ENCODE measurements around the gene BMP6.

BMP6 gene

DNA sequence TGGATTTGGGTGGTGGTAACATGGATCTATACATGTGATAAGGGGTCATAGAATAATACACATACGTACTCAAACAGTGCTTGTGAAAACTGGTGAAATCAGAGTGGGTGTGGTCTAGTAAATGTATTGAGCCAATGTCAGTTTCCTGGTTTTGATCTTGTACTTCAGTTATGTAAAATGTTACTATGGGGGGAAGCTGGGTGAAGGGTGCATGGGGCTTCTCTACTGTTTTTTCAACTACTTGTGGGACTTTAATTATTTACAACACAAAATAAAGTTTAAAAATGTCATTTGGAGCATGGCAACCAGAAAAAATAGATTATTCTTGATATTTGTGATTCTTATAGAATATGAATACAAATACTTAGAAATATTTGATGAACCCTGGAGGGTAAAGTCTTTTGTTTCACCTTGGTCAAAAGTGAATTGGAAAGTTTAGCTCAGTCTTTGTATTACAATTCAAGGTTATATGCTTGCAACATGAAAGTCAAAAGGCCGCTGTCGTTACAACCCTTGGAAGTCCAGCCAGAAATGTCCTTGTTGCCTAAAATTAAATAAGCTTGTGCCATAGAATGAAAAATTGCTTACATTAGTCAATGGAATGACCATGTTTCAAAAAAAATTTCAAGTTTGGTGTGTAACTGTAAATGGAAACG is 110.6 kb downstream of the BMP6 start:
- DNase-seq, result no peak

DNA sequence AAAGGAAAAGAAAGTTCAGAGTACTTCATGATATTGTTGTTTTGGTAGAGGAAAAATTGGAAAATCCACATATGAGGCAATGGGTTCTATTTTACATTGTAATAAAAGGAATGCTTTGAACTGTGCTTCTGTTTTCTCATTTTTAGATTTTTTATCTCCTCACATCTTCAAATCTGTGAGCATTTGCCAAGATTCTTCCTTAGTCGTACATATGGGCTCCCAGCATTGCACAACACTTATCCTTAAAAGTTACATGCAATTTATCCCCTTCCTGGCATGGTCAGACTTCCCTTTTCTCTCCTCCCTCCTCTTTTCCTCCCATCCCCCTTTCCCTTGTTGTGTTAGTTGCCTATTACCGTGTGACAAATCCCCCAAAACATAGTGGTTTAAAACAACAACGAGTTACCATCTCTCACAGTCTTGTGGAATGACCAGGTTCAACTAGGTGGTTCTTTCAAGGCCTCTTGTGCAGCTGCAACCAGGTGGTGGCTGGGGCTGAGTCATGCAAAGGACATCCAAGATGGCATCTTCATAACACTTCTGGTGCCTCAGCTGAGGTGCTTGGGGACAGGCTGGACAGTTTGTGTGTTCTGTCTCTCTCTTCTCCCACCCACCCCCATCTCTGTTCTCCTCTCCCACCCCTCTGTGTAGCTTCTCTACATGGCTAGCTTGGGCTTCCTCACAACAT is 116.0 kb downstream of the BMP6 start:
- DNase-seq, result no peak

DNA sequence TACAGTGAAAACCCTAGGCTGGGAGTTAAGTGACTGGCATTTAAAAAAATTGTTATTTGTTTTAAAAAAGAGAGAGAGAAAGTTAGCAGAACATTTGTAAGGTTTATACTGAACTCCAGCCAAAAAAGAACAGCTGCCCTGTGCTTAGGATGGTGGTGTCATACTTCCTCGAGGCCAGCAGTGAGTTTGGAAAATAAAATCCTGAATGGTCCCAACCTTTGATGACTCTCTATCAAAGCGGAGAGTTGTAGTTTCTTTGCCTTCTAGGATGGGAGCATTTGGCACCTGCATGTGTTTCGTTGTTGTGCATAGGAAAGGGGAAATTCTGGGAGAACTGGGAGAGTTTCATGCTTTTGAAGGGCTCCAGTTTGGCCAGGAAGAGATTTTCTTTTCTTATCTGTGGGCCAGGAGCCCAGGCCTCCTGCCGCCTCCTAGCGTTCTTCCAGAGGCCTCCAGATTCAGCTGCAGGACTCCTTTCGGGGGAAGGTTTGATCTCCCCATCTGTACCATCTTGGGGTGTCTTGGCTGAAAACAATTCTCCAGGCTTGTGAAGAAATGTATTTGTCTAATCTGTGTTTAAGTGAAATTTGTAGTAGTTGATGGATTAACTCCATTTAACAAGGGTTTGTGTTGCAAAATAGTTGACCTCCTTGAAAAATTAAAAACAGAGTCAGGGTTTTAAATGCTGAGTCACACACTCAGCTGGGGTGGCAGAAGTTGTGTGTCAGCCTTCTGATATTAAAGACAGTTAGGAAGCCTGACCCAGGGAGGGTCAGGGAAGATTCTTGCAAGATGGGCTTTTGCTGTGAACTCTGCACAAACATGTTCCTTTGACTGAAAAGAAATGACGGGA is 121.3 kb downstream of the BMP6 start:
- no peak for DNase-seq

DNA sequence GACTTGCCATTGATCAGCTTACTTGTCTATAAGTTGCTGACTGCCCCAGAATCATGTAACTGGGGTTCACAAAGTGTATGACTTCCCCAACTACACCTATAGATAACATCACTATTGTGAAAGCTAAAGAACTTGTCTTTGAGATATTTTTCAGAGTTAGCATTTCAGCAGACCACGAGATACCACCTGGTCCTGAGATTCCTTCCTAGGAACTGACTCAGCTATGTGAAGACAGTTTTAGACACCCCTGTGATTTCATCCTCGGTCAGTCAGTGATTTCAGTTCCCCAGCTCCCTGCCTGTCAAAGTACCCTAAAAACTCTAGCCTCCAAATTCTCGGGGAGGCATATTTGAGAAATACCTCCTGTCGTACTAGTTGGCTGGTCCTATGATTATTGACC is 122.3 kb downstream of the BMP6 start:
- DNase-seq, result no peak

DNA sequence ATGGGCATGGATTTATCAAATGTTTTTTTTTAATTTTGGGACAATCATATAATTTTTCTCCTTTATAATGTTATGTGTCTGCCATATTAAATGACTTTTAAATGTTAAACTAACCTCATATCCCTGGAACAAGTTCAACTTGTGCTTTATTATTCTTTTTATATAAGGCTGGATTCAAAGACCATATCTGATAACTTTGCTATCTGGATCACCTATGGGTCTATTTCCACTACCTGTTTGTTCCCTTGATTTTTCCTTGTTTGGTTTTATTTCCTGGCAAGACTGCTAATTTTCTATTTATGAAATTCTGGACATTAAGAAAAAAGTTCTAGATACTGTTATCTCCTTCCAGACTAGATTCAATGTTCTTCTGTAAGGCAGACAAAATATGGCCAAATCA is 125.9 kb downstream of the BMP6 start:
- no peak for DNase-seq

DNA sequence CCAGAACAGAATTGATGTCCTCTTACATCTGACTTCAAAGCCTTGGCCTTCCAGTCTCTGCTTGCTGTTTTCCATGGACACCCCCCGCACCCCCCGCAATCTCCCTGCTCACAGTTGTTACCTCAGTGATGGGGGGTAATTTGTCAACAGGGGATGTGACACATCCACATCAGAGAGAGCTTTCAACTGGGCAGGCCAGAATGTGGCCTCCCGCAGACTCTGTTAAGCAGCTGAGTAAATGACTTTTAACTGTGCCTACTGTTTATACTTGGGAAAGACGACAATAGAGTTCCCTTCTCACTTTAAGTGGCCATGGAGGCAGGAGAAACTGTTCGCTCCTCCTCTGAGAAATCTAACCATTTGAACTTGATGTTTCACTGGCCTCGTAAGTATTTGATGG is 133.7 kb downstream of the BMP6 start:
- DNase-seq, result peak; percentile 0

DNA sequence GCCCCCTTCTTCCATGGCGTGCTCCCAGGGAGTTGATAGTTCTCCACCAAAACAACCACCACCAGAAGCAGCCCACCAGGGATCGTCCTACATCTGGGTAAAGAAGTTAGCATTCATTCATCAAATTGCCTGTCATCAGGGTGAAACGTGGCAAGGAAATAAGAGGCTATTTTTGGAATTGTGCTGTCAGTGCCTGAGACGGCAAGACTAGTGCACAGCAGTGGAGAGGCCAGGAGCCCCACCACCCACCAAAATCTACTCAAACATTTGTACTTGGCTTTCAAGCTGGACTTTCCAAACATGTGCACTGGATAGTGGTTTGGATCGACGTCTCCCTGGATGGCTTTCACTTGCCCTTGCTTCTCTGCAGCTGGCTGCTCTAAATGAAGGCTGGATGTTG is 139.9 kb downstream of the BMP6 start:
- DNase-seq, result no peak

DNA sequence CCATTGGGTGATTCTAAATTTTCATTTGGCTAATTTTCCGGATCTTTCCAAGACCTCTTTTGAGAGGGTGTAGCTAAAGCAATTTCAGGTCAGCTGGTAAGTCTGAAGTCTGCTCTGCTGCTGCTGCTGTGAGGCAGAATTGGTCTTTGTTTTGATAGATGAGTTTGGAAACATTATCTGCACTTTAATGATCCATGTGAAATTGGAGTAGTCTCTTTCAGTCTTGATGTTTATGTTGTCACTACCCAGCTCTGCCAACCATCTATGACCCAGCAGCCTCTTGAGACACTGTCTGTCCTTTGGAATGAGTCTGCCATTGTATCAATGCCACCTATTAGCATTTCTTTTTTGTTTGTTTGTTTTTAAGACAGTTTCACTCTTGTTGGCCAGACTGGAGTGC is 140.6 kb downstream of the BMP6 start:
- no peak for DNase-seq

DNA sequence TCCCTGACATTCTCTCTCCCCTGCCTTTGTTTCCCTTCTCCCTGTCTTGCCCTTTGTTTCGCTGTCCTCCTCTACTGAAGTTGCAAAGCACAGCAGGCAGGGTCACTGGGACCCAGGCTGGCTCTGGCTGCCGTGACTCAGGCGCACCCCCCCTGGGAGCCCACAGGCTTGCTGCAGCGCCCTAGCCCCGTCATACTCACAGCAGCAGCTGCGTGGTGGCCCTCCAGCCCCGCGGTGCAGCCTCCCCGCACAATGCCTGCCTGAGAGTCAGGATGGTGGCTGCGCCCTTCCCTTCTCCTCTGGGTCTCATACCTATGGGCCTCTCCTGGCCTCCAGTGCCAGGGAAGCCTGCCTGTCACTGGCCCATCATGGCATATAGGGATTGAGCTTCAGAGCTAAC is 143.0 kb downstream of the BMP6 start:
- no peak for DNase-seq

DNA sequence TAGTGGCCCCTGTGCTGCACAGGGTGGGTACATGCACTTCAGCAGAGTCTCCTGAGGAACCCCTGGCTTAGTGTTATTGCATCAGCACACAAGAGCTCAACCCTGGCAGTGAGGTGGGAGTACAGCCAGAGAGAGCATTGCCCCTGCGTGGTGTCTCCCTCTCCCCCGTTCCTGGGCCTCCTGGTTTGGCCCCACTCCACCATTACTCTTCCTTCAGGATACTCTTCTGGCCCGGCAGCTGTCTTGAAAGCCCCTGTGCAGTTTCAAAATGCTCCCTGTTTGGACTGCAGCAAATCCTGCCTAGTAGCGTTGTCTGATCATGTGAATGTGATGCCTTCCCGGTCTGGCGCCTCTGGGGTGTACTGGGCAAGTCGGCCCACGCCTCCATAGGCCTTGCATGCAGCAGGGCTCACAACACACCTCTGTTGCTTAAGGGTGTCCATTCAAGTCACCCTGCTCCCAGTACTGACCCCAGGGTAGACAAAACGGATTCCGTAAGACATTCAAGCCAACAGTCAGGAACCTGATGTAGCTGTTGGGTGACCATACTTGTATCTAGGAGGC is 152.6 kb downstream of the BMP6 start:
- no peak for DNase-seq

DNA sequence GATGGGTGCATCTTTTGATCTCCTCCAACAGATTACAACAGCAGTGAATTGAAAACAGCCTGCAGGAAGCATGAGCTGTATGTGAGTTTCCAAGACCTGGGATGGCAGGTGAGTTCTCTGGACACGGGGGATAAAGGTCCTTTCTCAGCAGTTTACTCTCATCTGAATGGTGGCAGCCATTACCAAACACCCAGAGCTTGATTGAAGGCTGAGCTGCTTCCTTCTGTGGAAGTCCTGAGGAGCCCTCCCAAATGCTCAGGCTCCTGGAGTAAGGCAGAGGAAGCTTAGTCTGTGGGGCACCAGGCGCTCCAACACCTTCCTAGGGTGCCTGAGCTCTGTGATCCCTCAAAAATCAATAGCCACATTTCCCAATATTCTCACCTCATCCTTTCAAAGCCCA is 153.1 kb downstream of the BMP6 start:
- no peak for DNase-seq

DNA sequence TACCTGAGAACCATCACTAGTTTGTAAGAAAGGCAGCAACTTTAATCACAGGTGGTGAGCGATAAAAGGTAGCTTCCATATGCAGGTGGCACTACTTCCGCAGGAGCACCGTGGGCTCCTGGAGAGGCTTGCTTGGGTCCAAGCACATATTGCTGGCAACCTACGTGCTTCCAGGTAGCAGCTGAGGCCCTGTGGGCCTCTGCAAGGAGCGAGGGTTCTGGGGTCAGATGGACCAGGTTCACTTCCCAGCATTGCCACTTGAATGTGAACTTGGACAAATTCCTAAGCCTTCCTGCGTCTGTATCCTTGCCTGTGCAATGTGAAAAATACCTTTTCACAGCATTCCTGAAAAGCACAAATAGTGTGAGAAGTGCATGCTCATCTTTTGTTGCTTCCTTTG is 153.7 kb downstream of the BMP6 start:
- no peak for DNase-seq

DNA sequence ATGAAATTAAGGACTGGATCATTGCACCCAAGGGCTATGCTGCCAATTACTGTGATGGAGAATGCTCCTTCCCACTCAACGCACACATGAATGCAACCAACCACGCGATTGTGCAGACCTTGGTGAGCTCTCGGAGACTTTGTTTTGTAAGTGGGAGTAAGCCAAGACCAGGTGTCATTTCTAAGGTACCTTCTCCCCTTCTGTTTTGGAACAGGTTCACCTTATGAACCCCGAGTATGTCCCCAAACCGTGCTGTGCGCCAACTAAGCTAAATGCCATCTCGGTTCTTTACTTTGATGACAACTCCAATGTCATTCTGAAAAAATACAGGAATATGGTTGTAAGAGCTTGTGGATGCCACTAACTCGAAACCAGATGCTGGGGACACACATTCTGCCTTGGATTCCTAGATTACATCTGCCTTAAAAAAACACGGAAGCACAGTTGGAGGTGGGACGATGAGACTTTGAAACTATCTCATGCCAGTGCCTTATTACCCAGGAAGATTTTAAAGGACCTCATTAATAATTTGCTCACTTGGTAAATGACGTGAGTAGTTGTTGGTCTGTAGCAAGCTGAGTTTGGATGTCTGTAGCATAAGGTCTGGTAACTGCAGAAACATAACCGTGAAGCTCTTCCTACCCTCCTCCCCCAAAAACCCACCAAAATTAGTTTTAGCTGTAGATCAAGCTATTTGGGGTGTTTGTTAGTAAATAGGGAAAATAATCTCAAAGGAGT is 154.2 kb downstream of the BMP6 start:
- DNase-seq, result no peak

DNA sequence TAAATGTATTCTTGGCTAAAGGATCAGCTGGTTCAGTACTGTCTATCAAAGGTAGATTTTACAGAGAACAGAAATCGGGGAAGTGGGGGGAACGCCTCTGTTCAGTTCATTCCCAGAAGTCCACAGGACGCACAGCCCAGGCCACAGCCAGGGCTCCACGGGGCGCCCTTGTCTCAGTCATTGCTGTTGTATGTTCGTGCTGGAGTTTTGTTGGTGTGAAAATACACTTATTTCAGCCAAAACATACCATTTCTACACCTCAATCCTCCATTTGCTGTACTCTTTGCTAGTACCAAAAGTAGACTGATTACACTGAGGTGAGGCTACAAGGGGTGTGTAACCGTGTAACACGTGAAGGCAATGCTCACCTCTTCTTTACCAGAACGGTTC is 154.8 kb downstream of the BMP6 start:
- no peak for DNase-seq

DNA sequence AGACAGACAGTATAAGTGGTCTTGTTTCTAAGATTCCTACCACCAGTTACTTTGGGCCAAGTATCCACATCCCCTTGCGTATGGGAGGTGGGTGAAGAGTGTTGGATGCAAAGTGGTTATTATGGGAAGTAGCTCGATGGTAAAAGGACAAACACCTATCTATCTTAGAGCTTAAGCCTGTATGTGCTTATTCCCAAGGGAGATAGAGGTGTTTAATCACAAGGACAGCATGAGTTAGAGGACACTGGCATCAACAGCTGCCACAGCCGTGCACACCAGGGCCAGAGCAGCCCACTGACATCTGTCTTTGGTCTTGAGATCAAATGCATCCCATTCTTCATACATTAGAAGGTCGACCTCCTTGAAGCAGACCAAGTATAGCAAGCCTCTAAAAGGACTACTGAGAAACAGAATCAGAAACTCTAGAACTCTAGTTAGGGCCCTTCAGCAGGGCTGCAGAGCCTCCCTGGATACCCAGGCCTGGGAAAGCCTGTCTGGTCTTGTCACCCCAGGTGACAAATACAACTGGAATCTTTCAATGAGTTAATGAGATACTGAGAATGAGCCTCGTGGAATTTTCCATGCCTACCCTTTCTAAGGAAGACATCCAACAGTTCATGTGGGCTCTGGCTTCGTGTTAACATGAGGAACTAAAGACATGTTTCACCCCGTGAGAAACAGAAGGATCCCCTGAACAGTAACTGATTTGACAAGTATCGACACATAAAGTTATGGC is 156.0 kb downstream of the BMP6 start:
- DNase-seq, result no peak

DNA sequence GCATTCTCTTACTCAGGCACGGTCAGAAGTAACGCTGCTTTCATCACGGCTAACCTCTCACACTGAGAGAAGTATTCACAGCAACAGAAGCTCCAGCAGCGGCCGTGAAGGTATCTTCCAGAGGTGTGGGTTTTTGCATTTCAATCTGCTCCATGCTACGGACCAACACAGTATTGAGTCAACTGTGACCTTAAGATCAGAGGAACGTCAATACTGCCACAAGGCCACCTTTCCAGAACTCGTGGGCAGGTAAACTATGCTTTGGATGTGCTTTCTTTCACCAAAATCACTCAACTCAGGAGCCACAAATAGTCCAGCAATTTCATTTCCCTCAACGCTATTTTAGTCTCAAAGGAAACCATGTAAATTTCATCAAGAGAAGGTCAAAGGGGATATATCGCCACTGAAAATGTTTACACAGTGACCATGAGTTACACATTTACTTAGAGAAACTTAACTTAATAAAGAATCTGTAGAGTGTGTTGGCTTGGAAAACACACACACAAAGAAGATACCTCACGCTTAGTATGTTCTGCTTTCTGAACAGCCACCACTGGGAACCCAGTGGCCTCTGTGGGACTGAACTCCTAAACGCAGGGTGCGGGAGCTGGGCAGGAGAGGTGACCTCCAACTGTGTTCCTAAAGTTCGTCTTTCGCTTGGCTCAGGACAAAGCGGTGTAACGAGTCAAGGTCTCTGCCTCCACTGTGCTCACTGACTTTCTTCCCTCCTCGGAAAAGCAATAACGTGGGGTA is 156.8 kb downstream of the BMP6 start:
- DNase-seq, result no peak

DNA sequence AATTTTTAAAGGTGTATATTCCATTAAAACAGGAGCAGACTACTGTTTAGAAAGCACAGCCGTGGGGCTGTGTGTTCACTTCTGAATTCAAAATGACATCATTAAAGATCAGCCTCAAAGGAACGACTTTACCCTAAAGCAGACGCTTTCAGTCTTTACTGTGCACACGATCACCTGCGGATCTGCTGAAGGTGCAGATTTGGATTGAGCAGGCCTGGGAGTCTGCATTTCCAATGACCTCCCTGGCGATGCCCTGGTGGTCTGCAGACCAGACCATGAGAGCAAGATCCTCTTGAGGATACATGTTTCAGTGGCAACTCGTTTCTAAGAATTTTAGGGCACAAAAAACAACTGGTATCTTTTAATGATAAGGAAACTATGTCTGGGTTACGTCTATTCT is 157.5 kb downstream of the BMP6 start:
- no peak for DNase-seq

DNA sequence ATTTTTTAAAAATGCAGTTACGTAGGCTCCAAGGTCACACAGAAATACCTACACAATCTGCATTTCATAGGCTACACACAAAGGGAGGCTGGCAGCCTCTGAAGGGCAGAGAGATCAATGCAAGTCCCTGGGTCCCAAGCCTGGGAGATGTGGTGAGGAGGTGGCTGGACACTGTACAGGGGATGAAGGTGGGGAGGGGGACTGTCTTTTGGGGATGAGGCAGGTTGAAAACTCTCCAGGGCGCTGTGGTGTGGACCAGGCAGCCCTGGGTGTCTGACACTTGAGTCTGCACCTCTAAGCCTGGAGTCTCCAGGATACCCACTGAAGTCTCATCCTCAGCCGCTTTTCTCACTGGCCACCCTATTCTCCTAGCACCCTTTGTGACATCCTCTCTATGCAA is 160.2 kb downstream of the BMP6 start:
- no peak for DNase-seq

DNA sequence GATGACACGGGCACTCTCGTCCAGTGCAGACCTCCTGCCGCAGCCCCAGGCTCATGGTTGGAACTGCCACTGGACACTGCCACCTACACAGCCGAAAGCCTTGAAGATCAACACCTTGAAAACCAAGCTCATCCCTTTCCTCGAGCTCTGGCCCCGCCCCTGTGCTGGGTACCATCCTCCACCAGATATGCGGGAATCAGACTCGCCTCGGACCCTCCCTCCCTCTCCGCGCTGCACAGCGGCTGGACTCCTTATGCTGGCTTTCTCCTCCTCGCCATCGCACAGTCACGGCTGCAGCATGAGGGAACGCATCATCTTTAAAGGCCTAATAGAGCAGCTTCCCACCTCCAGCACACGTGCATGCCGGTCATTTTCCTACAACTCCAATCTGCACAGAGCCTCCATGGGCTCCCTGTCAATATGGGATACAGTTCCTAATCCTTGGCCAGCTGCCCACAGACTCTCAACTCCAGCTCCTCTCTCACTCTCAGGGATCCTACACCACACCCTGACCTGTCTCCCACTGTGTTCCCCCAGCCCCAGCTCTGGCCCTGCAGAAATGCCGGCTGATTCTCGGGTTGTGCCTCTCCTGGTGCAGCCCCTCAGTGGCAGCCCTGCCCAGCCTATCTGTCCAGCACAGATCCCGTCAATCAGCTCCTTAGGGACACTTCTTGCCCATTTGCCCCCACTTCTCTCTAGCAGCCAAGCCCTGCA is 161.5 kb downstream of the BMP6 start:
- DNase-seq, result no peak

DNA sequence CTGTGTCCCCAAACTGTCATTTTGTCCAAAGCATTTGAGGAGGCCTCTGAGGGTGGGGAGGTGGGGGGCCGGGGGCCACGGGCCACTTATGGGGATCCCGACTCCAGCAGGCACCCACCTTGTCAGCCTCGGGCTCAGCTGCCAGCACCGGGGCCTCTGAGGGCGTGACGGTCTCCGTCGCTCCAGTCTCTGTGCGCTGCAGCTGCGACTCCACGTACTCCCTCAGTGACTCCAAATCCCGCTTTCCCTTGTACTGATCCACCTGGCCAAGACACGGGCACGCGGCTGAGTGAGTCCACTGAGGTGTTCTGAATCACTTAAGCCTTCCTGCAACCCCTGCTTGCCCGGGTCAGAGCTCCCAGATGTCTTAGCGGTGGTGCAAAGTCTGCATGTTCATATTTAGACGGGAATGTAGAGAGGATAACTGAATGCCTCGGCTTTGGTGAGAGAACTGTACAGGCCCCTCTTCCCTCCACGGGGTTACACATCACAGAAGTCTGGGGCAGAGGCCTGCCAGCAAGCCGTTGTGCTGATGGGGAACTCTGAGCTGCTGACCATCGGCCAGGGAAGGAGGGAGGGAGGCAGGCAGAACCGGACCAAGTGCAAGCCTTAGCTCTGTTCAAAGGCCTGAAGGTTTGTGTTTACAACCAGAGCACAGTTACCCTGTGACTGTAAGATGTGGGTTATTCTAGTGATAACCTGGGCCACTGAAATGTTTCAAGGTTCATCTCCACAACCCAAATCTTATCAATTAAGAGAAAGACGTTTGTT is 162.9 kb downstream of the BMP6 start:
- no peak for DNase-seq

All from NCI-H2081 treated with DMSO at 0.1 percent for 48 hours (cell line).